ENCODE data around the gene COL19A1. TPM values are rescaled to one million over a fixed set of nuclear protein-coding genes. Genes with fewer than 3 reads are reported as not detected.

COL19A1 gene
- total and polyA plus RNA-seq, 7 donors: 0.54 to 1.6 (median 0.83) TPM; not detected in 3

DNA sequence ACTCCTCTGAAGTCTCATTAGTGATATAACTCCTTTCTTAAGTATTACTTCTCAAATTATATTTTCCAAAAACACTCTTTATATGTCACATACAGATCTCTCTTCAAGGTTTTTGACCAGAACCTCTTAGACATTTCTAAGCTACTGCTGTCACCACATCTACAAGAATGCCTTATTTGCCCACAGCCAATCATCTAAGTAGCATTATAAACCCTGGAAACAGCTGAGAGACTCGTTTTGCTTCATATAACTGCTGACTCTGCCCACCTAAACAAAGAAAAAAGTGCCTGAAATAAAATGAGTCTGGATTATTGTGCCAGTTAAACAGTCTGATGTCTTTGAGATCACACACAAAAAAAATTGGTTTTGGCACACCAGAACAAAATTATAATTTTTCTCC lies 270.6 kb downstream of the COL19A1 start:
- TF ChIP-seq POLR2A (IDR thresholded peaks at IDR 0.05) (no peak), EP300 (IDR thresholded peaks at IDR 0.05) (no peak), POLR2AphosphoS5 (IDR thresholded peaks at IDR 0.05) (no peak)
- TF ChIP-seq, protein P1, sequence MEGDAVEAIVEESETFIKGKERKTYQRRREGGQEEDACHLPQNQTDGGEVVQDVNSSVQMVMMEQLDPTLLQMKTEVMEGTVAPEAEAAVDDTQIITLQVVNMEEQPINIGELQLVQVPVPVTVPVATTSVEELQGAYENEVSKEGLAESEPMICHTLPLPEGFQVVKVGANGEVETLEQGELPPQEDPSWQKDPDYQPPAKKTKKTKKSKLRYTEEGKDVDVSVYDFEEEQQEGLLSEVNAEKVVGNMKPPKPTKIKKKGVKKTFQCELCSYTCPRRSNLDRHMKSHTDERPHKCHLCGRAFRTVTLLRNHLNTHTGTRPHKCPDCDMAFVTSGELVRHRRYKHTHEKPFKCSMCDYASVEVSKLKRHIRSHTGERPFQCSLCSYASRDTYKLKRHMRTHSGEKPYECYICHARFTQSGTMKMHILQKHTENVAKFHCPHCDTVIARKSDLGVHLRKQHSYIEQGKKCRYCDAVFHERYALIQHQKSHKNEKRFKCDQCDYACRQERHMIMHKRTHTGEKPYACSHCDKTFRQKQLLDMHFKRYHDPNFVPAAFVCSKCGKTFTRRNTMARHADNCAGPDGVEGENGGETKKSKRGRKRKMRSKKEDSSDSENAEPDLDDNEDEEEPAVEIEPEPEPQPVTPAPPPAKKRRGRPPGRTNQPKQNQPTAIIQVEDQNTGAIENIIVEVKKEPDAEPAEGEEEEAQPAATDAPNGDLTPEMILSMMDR (IDR thresholded peaks at IDR 0.05): no peak
- Histone ChIP-seq H3K4me3 (no peak overlapping the region), H3K36me3 (no peaks in the 10 kb centered on the region), H3K27me3 (no peaks in the 10 kb centered on the region), H3K9me3 (no peaks in the 10 kb centered on the region), H3K4me1 (no peaks in the 10 kb centered on the region), H3K27ac (no peak overlapping the region)
- DNase-seq: no peak
- 8 to 24% methylated on average over 1 of the region's 1 CpG for WGBS, 2 donors
- intact Hi-C loops (cut with DNase I): no loop called here

DNA sequence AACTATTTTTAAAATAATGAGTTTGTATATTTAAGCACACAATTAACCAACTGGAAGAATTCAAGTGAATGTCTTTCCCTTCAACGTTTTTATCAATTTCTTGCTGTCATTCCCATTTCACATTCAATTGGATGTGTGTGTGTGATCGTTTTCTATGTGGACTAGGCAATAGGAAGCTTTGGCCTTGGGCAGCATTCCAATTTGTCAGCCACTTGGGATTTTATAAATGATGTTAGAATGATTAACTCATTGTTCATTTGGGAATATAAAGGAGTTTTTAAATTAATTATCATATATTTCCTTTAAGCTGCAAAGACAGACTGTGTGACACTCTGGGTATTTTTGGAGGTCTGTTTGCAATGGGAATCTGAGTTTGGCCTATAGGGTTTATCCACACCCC lies 274.1 kb downstream of the COL19A1 start:
- TF ChIP-seq, protein P1 (IDR thresholded peaks at IDR 0.05): no peak
- no peak for TF ChIP-seq POLR2A (IDR thresholded peaks at IDR 0.05)
- no peak for TF ChIP-seq POLR2AphosphoS5 (IDR thresholded peaks at IDR 0.05)
- TF ChIP-seq EP300 (IDR thresholded peaks at IDR 0.05): no peak
- Histone ChIP-seq H3K36me3 (no peaks in the 10 kb centered on the region), H3K27ac (no peak overlapping the region), H3K27me3 (no peaks in the 10 kb centered on the region), H3K9me3 (no peaks in the 10 kb centered on the region), H3K4me3 (no peak overlapping the region), H3K4me1 (no peaks in the 10 kb centered on the region)
- no peak for DNase-seq
- intact Hi-C loops (cut with DNase I): no loop called here
- 35 to 58% methylated on average over 2 of the region's 2 CpGs for WGBS, 2 donors

DNA sequence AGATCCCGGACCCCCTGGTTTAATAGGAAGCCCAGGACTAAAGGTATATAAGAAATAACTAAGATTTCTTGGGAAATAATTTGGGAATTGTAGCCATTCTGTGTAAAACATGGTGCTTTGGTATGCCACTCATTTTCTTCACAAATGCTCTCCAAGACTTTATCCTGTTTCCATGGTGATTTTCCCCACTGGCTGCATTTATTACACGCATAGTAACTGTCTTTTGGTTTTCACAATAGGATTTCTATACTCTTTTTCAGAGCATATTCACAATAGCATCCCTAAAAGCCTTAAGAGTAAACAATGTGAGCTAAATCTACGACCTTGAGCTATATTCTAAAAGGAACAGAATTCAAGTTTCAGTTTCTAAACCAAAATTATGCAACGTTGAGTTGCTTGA lies 275.7 kb downstream of the COL19A1 start:
- H3K9me3 ChIP-seq: no peaks in the 10 kb centered on the region
- H3K27ac ChIP-seq: no peak overlapping the region
- H3K27me3 ChIP-seq: no peaks in the 10 kb centered on the region
- no peak for DNase-seq
- WGBS, 2 donors: 51 to 73% methylated on average over 4 of the region's 4 CpGs
- intact Hi-C loops (cut with DNase I): no loop called here
- TF ChIP-seq POLR2A (IDR thresholded peaks at IDR 0.05) (no peak), EP300 (IDR thresholded peaks at IDR 0.05) (no peak), POLR2AphosphoS5 (IDR thresholded peaks at IDR 0.05) (no peak)
- TF ChIP-seq, protein P1 (IDR thresholded peaks at IDR 0.05): no peak
- no peaks in the 10 kb centered on the region for H3K36me3 ChIP-seq
- no peaks in the 10 kb centered on the region for H3K4me1 ChIP-seq
- no peak overlapping the region for H3K4me3 ChIP-seq

- DNase-seq: no peak
- WGBS, 2 donors: 75 to 88% methylated on average over 2 of the region's 2 CpGs
- intact Hi-C loops (cut with DNase I): no loop called here
These were observed 278.8 kb downstream of the COL19A1 start for GRCh38 chr6:70145178-70145577.

More at GRCh38 chr6:70145178-70145577, 278.8 kb downstream of the COL19A1 start:
- TF ChIP-seq, protein P1 (IDR thresholded peaks at IDR 0.05): no peak
- no peak for TF ChIP-seq EP300 (IDR thresholded peaks at IDR 0.05)
- TF ChIP-seq POLR2AphosphoS5 (IDR thresholded peaks at IDR 0.05): no peak
- TF ChIP-seq POLR2A (IDR thresholded peaks at IDR 0.05): no peak
- H3K27me3 ChIP-seq: no peaks in the 10 kb centered on the region
- H3K4me1 ChIP-seq: no peaks in the 10 kb centered on the region
- no peak overlapping the region for H3K27ac ChIP-seq
- H3K4me3 ChIP-seq: no peak overlapping the region
- H3K9me3 ChIP-seq: no peaks in the 10 kb centered on the region
- H3K36me3 ChIP-seq: no peaks in the 10 kb centered on the region

Data from sigmoid colon (tissue), 7 donors.